Trophoblast cell (in vitro differentiated cells and primary cell): ENCODE data around the gene TTYH2. TPM values are rescaled to one million over a fixed set of nuclear protein-coding genes. Genes with fewer than 3 reads are reported as not detected.
A peak's percentile ranks its signal among the peaks of the same experiment; 100 is the strongest.

Source experiments
- DNase-seq, 2 donors: peaks; one replicate each; pipeline ENCODE4 v3.0.0-alpha.2; 2016
- H2AFZ ChIP-seq: 2 replicates; pipeline ENCODE4 v1.6.1; 2013; ENCODE audit warnings: low read length, moderate library complexity, mild to moderate bottlenecking; ENCODE audit not compliant: insufficient read depth, poor library complexity
- H2AK5ac ChIP-seq: 2 replicates; pipeline ENCODE4 v1.6.1; 2013; ENCODE audit warnings: mild to moderate bottlenecking, low read length
- H2BK120ac ChIP-seq: 2 replicates; pipeline ENCODE4 v1.6.1; 2013; ENCODE audit warnings: low read length, mild to moderate bottlenecking, moderate library complexity; ENCODE audit not compliant: insufficient read depth, poor library complexity
- H2BK12ac ChIP-seq: 2 replicates; pipeline ENCODE4 v1.6.1; 2013; ENCODE audit warnings: mild to moderate bottlenecking, low read length, moderate library complexity
- H2BK5ac ChIP-seq: 2 replicates; pipeline ENCODE4 v1.6.1; 2013; ENCODE audit warnings: low read length, low read depth, moderate library complexity, mild to moderate bottlenecking; ENCODE audit not compliant: poor library complexity
- H3K14ac ChIP-seq: 2 replicates; pipeline ENCODE4 v1.6.1; 2013; ENCODE audit warnings: mild to moderate bottlenecking, low read length
- H3K18ac ChIP-seq: 2 replicates; pipeline ENCODE4 v1.6.1; 2013; ENCODE audit warnings: mild to moderate bottlenecking, low read length
- H3K23ac ChIP-seq: 2 replicates; pipeline ENCODE4 v1.6.1; 2013; ENCODE audit warnings: low read length
- H3K27ac ChIP-seq: 2 replicates; pipeline ENCODE4 v1.5.1; 2013; ENCODE audit warnings: low read depth, mild to moderate bottlenecking, inconsistent platforms, low read length, moderate library complexity
- H3K27me3 ChIP-seq: 2 replicates; pipeline ENCODE4 v1.6.1; 2013; ENCODE audit warnings: inconsistent platforms, mild to moderate bottlenecking, low read length, moderate library complexity; ENCODE audit not compliant: insufficient read depth
- H3K36me3 ChIP-seq, 2 experiments: 1 replicate in 1 of 2; 2 replicates in 1 of 2; pipeline ENCODE4 v1.6.1; 2013; ENCODE audit warnings: low read length in 2 of 2, mild to moderate bottlenecking in 2 of 2, moderate library complexity in 1 of 2; ENCODE audit not compliant: insufficient read depth in 2 of 2, control insufficient read depth in 1 of 2
- H3K4ac ChIP-seq: 2 replicates; pipeline ENCODE4 v1.6.1; 2013; ENCODE audit warnings: low read depth, mild to moderate bottlenecking, low read length, moderate library complexity
- H3K4me1 ChIP-seq, 2 experiments: 1 replicate in 1 of 2; 2 replicates in 1 of 2; pipeline ENCODE4 v1.6.1; 2013; ENCODE audit warnings: low read length in 2 of 2, mild to moderate bottlenecking in 2 of 2, moderate library complexity in 1 of 2; ENCODE audit not compliant: insufficient read depth in 2 of 2, control insufficient read depth in 1 of 2
- H3K4me2 ChIP-seq: 2 replicates; pipeline ENCODE4 v1.6.1; 2013; ENCODE audit warnings: inconsistent platforms, mild to moderate bottlenecking, low read length, moderate library complexity
- H3K4me3 ChIP-seq: 2 replicates; pipeline ENCODE4 v1.5.1; 2013; ENCODE audit warnings: mild to moderate bottlenecking, low read depth, low read length, inconsistent platforms
- H3K79me1 ChIP-seq: one replicate; pipeline ENCODE4 v1.6.1; 2013; ENCODE audit warnings: low read length
- H3K79me2 ChIP-seq: 2 replicates; pipeline ENCODE4 v1.6.1; 2013; ENCODE audit warnings: low read length, mild to moderate bottlenecking; ENCODE audit not compliant: control insufficient read depth, insufficient read depth, poor library complexity
- H3K9ac ChIP-seq: 2 replicates; pipeline ENCODE4 v1.6.1; 2013; ENCODE audit warnings: mild to moderate bottlenecking, low read length
- H3K9me3 ChIP-seq: 2 replicates; pipeline ENCODE4 v1.6.1; 2013; ENCODE audit warnings: low read depth, mild to moderate bottlenecking, control low read depth, inconsistent platforms, low read length; ENCODE audit not compliant: insufficient read depth
- H4K12ac ChIP-seq: 2 replicates; pipeline ENCODE4 v1.6.1; 2013; ENCODE audit warnings: low read depth, mild to moderate bottlenecking, low read length, moderate library complexity
- H4K8ac ChIP-seq: 2 replicates; pipeline ENCODE4 v1.6.1; 2013; ENCODE audit warnings: low read depth, mild to moderate bottlenecking, low read length, moderate library complexity
- H4K91ac ChIP-seq: one replicate; pipeline ENCODE4 v1.6.1; 2013; ENCODE audit warnings: low read depth, mild to moderate bottlenecking, low read length, moderate library complexity
- WGBS: extraction: QIAGEN DNeasy Blood & Tissue Kit; methylation state at CpG from one replicate; pipeline ENCODE4 v1.1.7; 2013; ENCODE audit warnings: missing lambda C conversion rate; ENCODE audit not compliant: insufficient read length, insufficient coverage; ENCODE audit errors: extremely low coverage; 5-methylcytosine and 5-hydroxymethylcytosine counted together
- polyA plus RNA-seq: library from polyadenylated mRNA; stranded (reverse); fragments of 200-250 nt; gene quantifications from 2 replicates; pipeline ENCODE4 v1.2.3, GENCODE V29; 2013

The TTYH2 gene, protein sequence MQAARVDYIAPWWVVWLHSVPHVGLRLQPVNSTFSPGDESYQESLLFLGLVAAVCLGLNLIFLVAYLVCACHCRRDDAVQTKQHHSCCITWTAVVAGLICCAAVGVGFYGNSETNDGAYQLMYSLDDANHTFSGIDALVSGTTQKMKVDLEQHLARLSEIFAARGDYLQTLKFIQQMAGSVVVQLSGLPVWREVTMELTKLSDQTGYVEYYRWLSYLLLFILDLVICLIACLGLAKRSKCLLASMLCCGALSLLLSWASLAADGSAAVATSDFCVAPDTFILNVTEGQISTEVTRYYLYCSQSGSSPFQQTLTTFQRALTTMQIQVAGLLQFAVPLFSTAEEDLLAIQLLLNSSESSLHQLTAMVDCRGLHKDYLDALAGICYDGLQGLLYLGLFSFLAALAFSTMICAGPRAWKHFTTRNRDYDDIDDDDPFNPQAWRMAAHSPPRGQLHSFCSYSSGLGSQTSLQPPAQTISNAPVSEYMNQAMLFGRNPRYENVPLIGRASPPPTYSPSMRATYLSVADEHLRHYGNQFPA
- 2.8 and 3.0 TPM in 2 replicates for polyA plus RNA-seq

DNA sequence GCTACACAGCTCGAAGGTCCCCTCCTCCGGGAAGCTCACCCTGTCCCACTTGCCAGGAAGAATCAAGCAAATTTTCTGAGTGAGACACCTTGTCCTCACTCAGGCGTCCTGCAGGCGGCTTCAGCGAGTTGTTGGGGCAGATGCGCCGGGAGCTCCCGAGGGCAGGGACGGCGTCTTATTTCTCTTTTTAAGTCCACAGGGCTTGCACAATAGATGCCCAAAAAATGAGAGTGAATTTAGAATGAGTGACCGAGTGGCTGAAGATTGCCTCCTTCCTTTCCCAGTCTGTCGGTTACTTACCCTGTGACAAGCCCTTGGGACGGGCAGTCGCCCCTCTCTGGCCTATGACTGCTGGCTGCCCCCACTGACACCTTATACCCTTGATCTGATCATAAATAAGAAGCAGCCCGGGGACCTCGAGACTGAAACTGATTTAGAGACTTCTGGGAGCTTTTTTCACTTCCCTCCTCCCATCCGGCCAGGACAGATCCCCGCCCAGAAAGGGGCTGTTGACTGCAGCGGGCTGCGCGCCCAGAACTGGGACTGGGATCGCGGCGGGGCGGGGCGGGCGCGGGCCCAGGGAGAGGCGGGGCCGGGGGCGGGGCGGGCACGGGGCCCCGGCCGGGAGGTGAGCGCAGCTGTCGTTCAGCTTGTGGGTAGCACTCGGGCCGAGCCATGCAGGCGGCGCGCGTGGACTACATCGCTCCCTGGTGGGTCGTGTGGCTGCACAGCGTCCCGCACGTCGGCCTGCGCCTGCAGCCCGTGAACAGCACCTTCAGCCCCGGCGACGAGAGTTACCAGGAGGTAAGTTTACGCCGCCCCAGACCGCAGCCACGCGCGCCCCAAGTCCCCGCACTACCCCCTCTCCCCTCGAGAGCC, at the start of gene TTYH2:
Gene TTYH2, plus strand, starts transcription at position 659 of the 879 bp plus-strand sequence. Its CDS starts 17 bp downstream, at position 676.
- H2BK120ac ChIP-seq = peak within 1 kb of the TSS; percentile 60
- peak within 1 kb of the TSS; percentile 86 for H2BK5ac ChIP-seq
- peak within 1 kb of the TSS; percentile 74 for H3K14ac ChIP-seq
- peak; percentile 53 to 65 for DNase-seq
- H3K4me1 ChIP-seq = peaks cover 32 to 39% of the 10 kb centered on the region in 2 experiments
- peak within 1 kb of the TSS; percentile 85 for H3K18ac ChIP-seq
- H3K4ac ChIP-seq = peak within 1 kb of the TSS; percentile 48
- H3K27ac ChIP-seq = peak within 1 kb of the TSS; percentile 96
- peak within 1 kb of the TSS; percentile 59 for H4K8ac ChIP-seq
- peaks cover 10 to 20% of the 10 kb centered on the region in 2 experiments for H3K36me3 ChIP-seq
- H2AK5ac ChIP-seq = peak within 1 kb of the TSS; percentile 40
- H3K4me2 ChIP-seq = peak within 1 kb of the TSS; percentile 76
- peaks cover 3% of the 10 kb centered on the region for H3K79me2 ChIP-seq
- peak within 1 kb of the TSS; percentile 67 for H3K4me3 ChIP-seq
- peak within 1 kb of the TSS; percentile 20 for H4K12ac ChIP-seq
- H3K79me1 ChIP-seq = peaks cover 28% of the 10 kb centered on the region
- no peaks in the 10 kb centered on the region for H3K27me3 ChIP-seq
- no peak within 1 kb of the TSS for H3K9ac ChIP-seq
- peak within 1 kb of the TSS; percentile 56 for H2AFZ ChIP-seq
- peak within 1 kb of the TSS; percentile 91 for H4K91ac ChIP-seq
- no CpG with 5 or more reads among the region's 62 CpGs for WGBS
- H3K9me3 ChIP-seq = no peaks in the 10 kb centered on the region
- peak within 1 kb of the TSS; percentile 77 for H2BK12ac ChIP-seq
- H3K23ac ChIP-seq = no peak within 1 kb of the TSS

DNA sequence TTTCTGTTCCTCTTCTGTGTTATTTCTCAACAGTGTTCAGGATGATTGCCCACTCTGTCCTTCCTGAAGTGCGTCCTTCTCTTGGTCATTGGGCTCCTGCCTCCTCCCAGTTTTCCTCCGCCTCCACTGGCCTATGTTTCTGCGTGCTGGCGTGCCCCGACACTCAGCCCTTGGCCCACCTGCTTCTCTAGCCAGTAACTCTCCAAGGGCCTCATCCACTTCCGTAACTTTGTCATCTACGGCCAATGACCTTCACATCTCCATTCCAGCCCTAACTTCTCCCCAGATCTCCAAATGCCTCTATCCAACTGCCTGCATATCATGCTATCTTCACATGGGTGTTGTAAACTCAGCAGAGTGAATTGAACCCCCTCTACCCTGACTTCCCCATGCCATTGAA, 49.5 kb upstream of the TTYH2 start:
- H4K8ac ChIP-seq = no peak overlapping the region
- no peak overlapping the region for H3K23ac ChIP-seq
- no peak overlapping the region for H2AK5ac ChIP-seq
- H3K4me2 ChIP-seq = no peak overlapping the region
- H2BK12ac ChIP-seq = no peak overlapping the region
- H3K9me3 ChIP-seq = no peaks in the 10 kb centered on the region
- no peaks in the 10 kb centered on the region for H3K79me2 ChIP-seq
- H4K91ac ChIP-seq = no peak overlapping the region
- no peak overlapping the region for H3K4ac ChIP-seq
- H2BK120ac ChIP-seq = no peak overlapping the region
- H3K27ac ChIP-seq = no peak overlapping the region
- H2BK5ac ChIP-seq = no peak overlapping the region
- no peak overlapping the region for H3K14ac ChIP-seq
- no peak overlapping the region for H3K9ac ChIP-seq
- no peaks in the 10 kb centered on the region for H3K36me3 ChIP-seq
- H3K4me3 ChIP-seq = no peak overlapping the region
- H3K79me1 ChIP-seq = no peaks in the 10 kb centered on the region
- H3K27me3 ChIP-seq = no peaks in the 10 kb centered on the region
- no peak overlapping the region for H2AFZ ChIP-seq
- no peak for DNase-seq
- no CpG with 5 or more reads among the region's 7 CpGs for WGBS
- H3K4me1 ChIP-seq = no peaks in the 10 kb centered on the region
- H4K12ac ChIP-seq = no peak overlapping the region
- H3K18ac ChIP-seq = no peak overlapping the region

DNA sequence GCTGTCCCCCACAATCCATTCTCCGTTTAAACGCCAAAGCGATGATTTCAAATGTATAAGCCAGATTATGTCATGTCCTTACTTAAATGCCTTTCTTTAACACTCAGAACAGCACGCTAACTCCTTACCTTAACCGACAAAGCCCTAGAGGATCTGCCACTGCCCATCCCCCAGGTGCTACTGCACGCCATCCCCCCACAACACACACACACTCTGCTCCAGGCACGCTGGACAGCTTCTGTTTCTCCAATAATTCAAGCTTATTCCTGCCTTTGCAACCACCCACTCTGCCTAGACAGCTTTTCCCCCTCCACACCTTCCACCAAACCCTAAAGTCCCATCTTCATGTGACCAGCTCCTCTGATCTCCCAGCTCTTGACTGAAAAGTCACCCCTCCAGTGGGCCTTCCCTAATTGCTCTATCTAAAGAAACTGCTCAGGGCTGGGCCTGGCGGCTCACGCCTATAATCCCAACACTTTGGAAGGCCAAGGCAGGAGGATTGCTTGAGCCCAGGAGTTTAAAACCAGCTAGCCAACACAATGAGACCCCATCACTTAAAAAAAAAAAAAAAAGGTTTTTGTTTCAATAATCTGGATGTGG, 48.8 kb upstream of the TTYH2 start:
- Histone ChIP-seq H3K9ac (no peak overlapping the region), H2BK5ac (no peak overlapping the region), H2AFZ (no peak overlapping the region), H3K27me3 (no peaks in the 10 kb centered on the region), H3K4me3 (no peak overlapping the region), H3K27ac (no peak overlapping the region), H3K4ac (no peak overlapping the region), H2AK5ac (no peak overlapping the region), H4K8ac (no peak overlapping the region), H2BK120ac (no peak overlapping the region), H3K9me3 (no peaks in the 10 kb centered on the region), H3K23ac (no peak overlapping the region), H2BK12ac (no peak overlapping the region), H3K18ac (no peak overlapping the region), H3K4me1 (no peaks in the 10 kb centered on the region), H3K36me3 (no peaks in the 10 kb centered on the region), H3K79me2 (no peaks in the 10 kb centered on the region), H3K4me2 (no peak overlapping the region), H3K79me1 (no peaks in the 10 kb centered on the region), H4K12ac (no peak overlapping the region), H4K91ac (no peak overlapping the region), H3K14ac (no peak overlapping the region)
- DNase-seq = no peak
- no CpG with 5 or more reads among the region's 9 CpGs for WGBS

DNA sequence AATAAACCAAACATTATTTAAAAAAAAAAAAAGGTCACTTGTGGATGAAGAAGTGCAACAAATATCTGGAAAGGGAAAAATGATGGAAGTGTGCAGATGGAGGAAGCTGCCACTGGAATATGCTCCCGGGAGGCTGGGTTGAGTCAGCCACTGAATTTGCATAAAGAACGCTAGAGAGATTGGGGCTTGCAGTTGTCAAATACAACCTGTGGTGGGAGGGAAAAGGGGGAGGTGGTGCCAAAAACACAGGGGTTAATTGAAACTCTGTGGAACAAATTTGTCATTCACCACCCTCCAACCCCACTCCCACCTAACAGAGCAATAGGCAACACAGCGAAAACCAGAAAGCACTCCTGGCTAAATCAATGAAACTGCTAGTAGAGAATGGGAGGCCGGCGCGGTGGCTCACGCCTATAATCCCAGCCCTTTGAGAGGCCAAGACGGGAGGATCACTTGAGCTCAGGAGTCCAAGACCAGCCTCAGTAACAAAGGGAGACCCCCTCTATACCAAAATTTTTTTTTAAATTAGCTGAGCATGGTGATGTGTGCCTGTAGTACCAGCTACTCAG, 47.5 kb upstream of the TTYH2 start:
- Histone ChIP-seq H2BK5ac (no peak overlapping the region), H2BK120ac (no peak overlapping the region), H3K23ac (no peak overlapping the region), H2AK5ac (no peak overlapping the region), H4K91ac (no peak overlapping the region), H3K9me3 (no peaks in the 10 kb centered on the region), H3K27me3 (no peaks in the 10 kb centered on the region), H3K79me1 (no peaks in the 10 kb centered on the region), H2AFZ (no peak overlapping the region), H3K18ac (no peak overlapping the region), H3K79me2 (no peaks in the 10 kb centered on the region), H4K12ac (no peak overlapping the region), H3K27ac (no peak overlapping the region), H3K14ac (no peak overlapping the region), H3K4me1 (no peaks in the 10 kb centered on the region), H3K4ac (no peak overlapping the region), H3K36me3 (no peaks in the 10 kb centered on the region), H3K9ac (no peak overlapping the region), H3K4me2 (no peak overlapping the region), H2BK12ac (no peak overlapping the region), H4K8ac (no peak overlapping the region), H3K4me3 (no peak overlapping the region)
- DNase-seq = no peak
- WGBS = no CpG with 5 or more reads among the region's 8 CpGs
